GM12878 (cell line): ENCODE measurements around the gene RPUSD3. TPM values are rescaled to one million over a fixed set of nuclear protein-coding genes. Genes with fewer than 3 reads are reported as not detected.

Experiments used
- CBX3 ChIP-seq: fragments of 200-600 bp; sonication (generic); IDR thresholded peaks from 2 replicates; pipeline ENCODE4 v1.6.1; 2016; ENCODE audit warnings: low read depth, borderline replicate concordance
- DPF2 ChIP-seq: fragments of 450-650 bp; IDR thresholded peaks from 2 replicates; pipeline ENCODE4 v1.6.1; 2017; ENCODE audit warnings: mild to moderate bottlenecking
- EED ChIP-seq: sonication (generic); IDR thresholded peaks from 2 replicates; pipeline ENCODE4 v1.6.1; 2016; ENCODE audit warnings: antibody characterized with exemption, low read depth
- HSF1 ChIP-seq: fragments of 150-350 bp; IDR thresholded peaks from 2 replicates; pipeline ENCODE4 v1.6.1; 2014; ENCODE audit warnings: mild to moderate bottlenecking, low read depth, low read length
- IKZF2 ChIP-seq, 2 experiments: fragments of 450-650 bp; IDR thresholded peaks; 2 replicates each; pipeline ENCODE4 v1.6.1; 2017; ENCODE audit warnings: mild to moderate bottlenecking in 2 of 2, moderate library complexity in 2 of 2
- IRF4 ChIP-seq: IDR thresholded peaks from 2 replicates; pipeline ENCODE4 v1.6.1; 2011; ENCODE audit warnings: low read depth, low read length
- JUNB ChIP-seq: IDR thresholded peaks from 2 replicates; pipeline ENCODE4 v1.6.1; 2016; ENCODE audit warnings: antibody characterized with exemption, mild to moderate bottlenecking
- JUND ChIP-seq: IDR thresholded peaks from 2 replicates; pipeline ENCODE4 v1.6.1; 2012; ENCODE audit warnings: low read depth, mild to moderate bottlenecking, low read length, improper control_type of control experiment, moderate library complexity
- KLF5 ChIP-seq: fragments of 450-650 bp; IDR thresholded peaks from 2 replicates; pipeline ENCODE4 v1.6.1; 2014; ENCODE audit warnings: mild to moderate bottlenecking; ENCODE audit not compliant: partially characterized antibody
- LARP7 ChIP-seq: fragments of 450-650 bp; IDR thresholded peaks from 2 replicates; pipeline ENCODE4 v1.6.1; 2017; ENCODE audit warnings: mild to moderate bottlenecking
- MYB ChIP-seq: fragments of 150-350 bp; IDR thresholded peaks from 2 replicates; pipeline ENCODE4 v1.6.1; 2014; ENCODE audit warnings: mild to moderate bottlenecking, low read depth, low read length, borderline replicate concordance
- NFXL1 ChIP-seq: fragments of 450-650 bp; IDR thresholded peaks from 2 replicates; pipeline ENCODE4 v1.6.1; 2017; ENCODE audit warnings: antibody characterized with exemption, mild to moderate bottlenecking, borderline replicate concordance
- NR2F1 ChIP-seq: fragments of 450-650 bp; conservative IDR thresholded peaks from 2 replicates; pipeline ENCODE4 v1.6.1; 2017; ENCODE audit warnings: mild to moderate bottlenecking
- PBX3 ChIP-seq: IDR thresholded peaks from 2 replicates; pipeline ENCODE4 v1.6.1; 2011; ENCODE audit warnings: mild to moderate bottlenecking, low read depth, low read length, moderate library complexity; ENCODE audit not compliant: insufficient replicate concordance
- POLR2A ChIP-seq: IDR thresholded peaks from 2 replicates; pipeline ENCODE4 v1.6.1; 2011; ENCODE audit warnings: low read depth, mild to moderate bottlenecking, low read length
- POU2F2 ChIP-seq: IDR thresholded peaks from 3 replicates; pipeline ENCODE4 v1.6.1; 2011; ENCODE audit warnings: low read depth, mild to moderate bottlenecking, low read length, borderline replicate concordance
- RAD21 ChIP-seq: IDR thresholded peaks from 2 replicates; pipeline ENCODE4 v1.6.1; 2011; ENCODE audit warnings: mild to moderate bottlenecking, low read depth, low read length, moderate library complexity; ENCODE audit not compliant: insufficient read depth
- SMAD5 ChIP-seq: IDR thresholded peaks from 2 replicates; pipeline ENCODE4 v1.6.1; 2016; ENCODE audit warnings: antibody characterized with exemption, low read depth
- SRF ChIP-seq, 2 experiments: IDR thresholded peaks; 2 replicates each; pipeline ENCODE4 v1.6.1; 2011; ENCODE audit warnings: low read depth in 2 of 2, low read length in 2 of 2, mild to moderate bottlenecking in 1 of 2, moderate library complexity in 1 of 2
- TAF1 ChIP-seq: IDR thresholded peaks from 2 replicates; pipeline ENCODE4 v1.6.1; 2011; ENCODE audit warnings: mild to moderate bottlenecking, low read depth, low read length, borderline replicate concordance
- ZBTB33 ChIP-seq: fragments of 450-650 bp; IDR thresholded peaks from 2 replicates; pipeline ENCODE4 v1.6.1; 2017; ENCODE audit warnings: mild to moderate bottlenecking
- ZBTB4 ChIP-seq: fragments of 450-650 bp; formaldehyde crosslinking; IDR thresholded peaks from 2 replicates; pipeline ENCODE4 v1.4.0; 2022; ENCODE audit warnings: mild to moderate bottlenecking, moderate library complexity
- ZNF217 ChIP-seq: fragments of 450-650 bp; IDR thresholded peaks from 2 replicates; pipeline ENCODE4 v1.6.1; 2017; ENCODE audit warnings: antibody characterized with exemption, mild to moderate bottlenecking
- ZNF274 ChIP-seq: IDR thresholded peaks from one replicate; pipeline ENCODE4 v1.8.0; 2011; ENCODE audit not compliant: insufficient read length, insufficient read depth
- ZNF622 ChIP-seq: fragments of 450-650 bp; IDR thresholded peaks from 2 replicates; pipeline ENCODE4 v1.6.1; 2017; ENCODE audit warnings: mild to moderate bottlenecking, inconsistent platforms
- polyA plus RNA-seq, 11 experiments: library from polyadenylated mRNA; depleted of rRNA in 4 of 11; unstranded in 6 of 11; stranded (reverse) in 5 of 11; fragments of >200 nt; fragmentation: Nextera tagmentation in 4 of 11; fragmentation: Illumina TruSeq in 1 of 11; extraction: Ambion mirVana in 4 of 11; extraction: Trizol in 1 of 11; gene quantifications; 1 replicate in 1 of 11; 2 replicates in 10 of 11; pipeline versions ENCODE4 v1.2.1 to v1.2.3, GENCODE V29; 2011 to 2016; ENCODE audit warnings: inconsistent platforms in 2 of 11, missing spikeins in 2 of 11, low read depth in 1 of 11
- total RNA-seq, 4 experiments: library from RNA; depleted of rRNA in 3 of 4; stranded (reverse); fragments of >200 nt in 3 of 4; fragmentation: Illumina TruSeq in 1 of 4; extraction: Trizol in 1 of 4; gene quantifications; 2 replicates each; pipeline versions ENCODE4 v1.2.1 to v1.2.3, GENCODE V29; 2013 to 2021

The RPUSD3 gene
- total and polyA plus RNA-seq, 10 of the 15 experiments (the other 5 are each of a cell fraction or from before 2014, with no cell fraction given), result 6.4 to 72.9 (median 41.8) TPM

- TF ChIP-seq ZBTB33 (no peak), MYB (no peak), SRF (IDR thresholded peaks at IDR 0.05; ENCODE audit: low read depth in 2 of 2, low read length in 2 of 2) (no peak), RAD21 (no peak), IKZF2 (IDR thresholded peaks at IDR 0.05) (peak in 1 of 2 experiments; percentile 54; a peak in 3 of 4 replicates), JUND (no peak), LARP7 (peak; percentile 92), NFXL1 (no peak), EED (no peak), POU2F2 (peak; percentile 37; the same call in 2 of the 3 replicates), ZBTB4 (no peak), SMAD5 (peak; percentile 71), TAF1 (peak; percentile 87; the same call in 1 of the 2 replicates), ZNF217 (peak; percentile 88), ZNF622 (no peak), POLR2A (peak; percentile 95), PBX3 (no peak), DPF2 (peak; percentile 91), KLF5 (no peak), CBX3 (no peak), NR2F1 (peak; percentile 89), ZNF274 (no peak), HSF1 (no peak), IRF4 (no peak), JUNB (no peak)
Observed at GRCh38 chr3:9890249-9891071, 46.7 kb upstream of the RPUSD3 start, which contains the start of gene JAGN1 (continued).
